GM21737 (cell line): ENCODE measurements around the gene TNFRSF13B.
A peak's percentile ranks its signal among the peaks of the same experiment; 100 is the strongest.
"Not testable (repeated sequence)": the region's sequence is repeated elsewhere in the genome, so short reads cannot be mapped to it uniquely, and the experiment has no call there.

Experiments used
- ATAC-seq: cut with Tn5 transposase; IDR thresholded peaks from one replicate; pipeline ENCODE4 v1.9.1; 2021; ENCODE audit warnings: mild to moderate bottlenecking, moderate library complexity; ENCODE audit not compliant: unreplicated experiment

Gene TNFRSF13B

GRCh38 chr17:16987066-16987829 lies 15.3 kb upstream of the TNFRSF13B start:
- no peak for ATAC-seq

- no peak for ATAC-seq
These were observed 14.5 kb upstream of the TNFRSF13B start for GRCh38 chr17:16986391-16986790.

GRCh38 chr17:16981928-16982327 lies 10.0 kb upstream of the TNFRSF13B start:
- no peak for ATAC-seq

- peak; percentile 32 for ATAC-seq
These were observed 9.2 kb upstream of the TNFRSF13B start for GRCh38 chr17:16980813-16981731.

GRCh38 chr17:16980061-16980460 lies 8.1 kb upstream of the TNFRSF13B start:
- ATAC-seq, result no peak

- not testable (repeated sequence) for ATAC-seq
These were observed 7.4 kb upstream of the TNFRSF13B start for GRCh38 chr17:16979237-16979823.

GRCh38 chr17:16977932-16978331 lies 6.0 kb upstream of the TNFRSF13B start:
- ATAC-seq, result no peak

GRCh38 chr17:16976725-16977550 lies 5.0 kb upstream of the TNFRSF13B start:
- ATAC-seq, result no peak

- no peak for ATAC-seq
These were observed 4.1 kb upstream of the TNFRSF13B start for GRCh38 chr17:16975744-16976625.

- no peak for ATAC-seq
These were observed 3.3 kb upstream of the TNFRSF13B start for GRCh38 chr17:16975277-16975651.

GRCh38 chr17:16974569-16975276 lies 2.8 kb upstream of the TNFRSF13B start:
- no peak for ATAC-seq

GRCh38 chr17:16973760-16974540 lies 2.0 kb upstream of the TNFRSF13B start:
- peak; percentile 29 for ATAC-seq

GRCh38 chr17:16973043-16973442 lies 1.1 kb upstream of the TNFRSF13B start:
- not testable (repeated sequence) for ATAC-seq

GRCh38 chr17:16972346-16972745 lies 428 bp upstream of the TNFRSF13B start:
- ATAC-seq, result no peak

- ATAC-seq, result no peak
These were observed 1.7 kb downstream of the TNFRSF13B start for GRCh38 chr17:16969931-16970906.

- ATAC-seq, result no peak
These were observed 3.1 kb downstream of the TNFRSF13B start for GRCh38 chr17:16968786-16969185.

GRCh38 chr17:16962804-16963203 lies 9.1 kb downstream of the TNFRSF13B start:
- ATAC-seq, result no peak
